GM19043 (cell line): Measurements from ENCODE around the gene RSPH10B.
A peak's percentile ranks its signal among the peaks of the same experiment; 100 is the strongest.
"Not testable (repeated sequence)": the region's sequence is repeated elsewhere in the genome, so short reads cannot be mapped to it uniquely, and the experiment has no call there.

ENCODE experiments used
- ATAC-seq: cut with Tn5 transposase; IDR thresholded peaks from one replicate; pipeline ENCODE4 v1.9.1; 2021; ENCODE audit warnings: low read depth; ENCODE audit not compliant: unreplicated experiment

The RSPH10B gene

DNA sequence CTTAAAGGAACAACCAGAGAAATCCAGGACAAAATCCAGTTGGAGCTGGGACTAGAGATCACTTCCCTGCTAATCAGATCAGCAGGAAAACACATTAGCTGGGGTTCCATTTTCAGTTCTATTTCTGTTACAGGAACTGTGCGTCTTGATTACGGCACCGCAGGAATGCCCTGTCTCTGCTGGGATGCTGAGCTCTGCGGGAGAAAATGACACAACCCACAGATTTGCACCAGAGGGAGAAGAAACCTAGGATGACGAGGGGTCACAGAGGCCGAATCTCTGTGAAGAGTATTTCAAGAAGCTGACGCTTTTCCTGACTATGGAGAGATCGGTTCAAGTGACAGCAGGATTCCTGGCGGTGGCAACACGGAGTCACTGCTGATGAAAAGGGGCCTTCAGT lies 40.2 kb downstream of the RSPH10B start:
- ATAC-seq, result not testable (repeated sequence)

DNA sequence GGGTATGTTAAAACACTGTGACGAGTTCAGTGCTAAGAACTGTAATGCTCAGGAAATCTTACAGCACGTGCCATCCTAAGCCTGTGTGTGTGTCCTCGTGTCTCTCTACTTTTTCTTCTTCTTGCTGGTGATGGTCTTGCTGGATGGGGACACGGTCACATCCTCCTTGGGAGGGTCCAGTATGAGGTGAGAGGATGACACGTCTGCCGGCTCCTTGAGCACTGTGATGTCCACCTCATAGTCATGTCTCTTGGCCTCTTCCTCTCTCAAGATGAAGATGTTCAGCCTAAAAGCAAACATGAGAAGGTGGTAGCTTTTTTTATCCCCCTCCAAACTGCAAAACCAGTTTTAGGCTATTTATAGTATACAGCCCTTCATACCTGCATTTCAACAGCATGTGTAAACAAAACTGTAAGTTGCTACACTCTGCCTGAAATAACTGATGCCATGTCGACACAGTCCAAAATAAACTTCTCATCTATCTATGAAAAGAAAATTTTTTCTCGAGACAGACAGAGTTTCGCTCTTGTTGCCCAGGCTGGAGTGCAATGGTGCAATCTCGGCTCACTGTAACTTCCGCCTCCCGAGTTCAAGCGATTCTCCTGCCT lies 44.1 kb downstream of the RSPH10B start:
- ATAC-seq, result not testable (repeated sequence)

DNA sequence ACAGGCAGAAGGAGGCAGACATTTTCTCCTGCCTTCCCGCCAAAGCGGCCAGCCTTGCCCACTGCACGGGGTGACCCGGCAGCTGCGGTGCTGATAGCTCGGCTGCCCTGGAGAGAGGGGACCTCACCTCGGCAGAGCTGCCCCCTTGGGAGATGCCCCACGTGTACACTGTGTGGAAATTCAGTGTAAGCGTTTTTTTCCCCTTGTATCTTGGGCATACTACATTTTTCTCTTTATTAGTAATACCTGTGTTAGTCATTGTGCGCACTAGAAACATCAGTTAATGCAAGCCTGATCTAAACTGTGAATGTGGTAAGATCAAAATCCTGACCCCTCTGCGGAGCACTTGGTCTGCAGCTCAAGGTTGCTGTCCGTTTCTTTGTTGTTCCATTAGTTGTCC lies 45.9 kb downstream of the RSPH10B start:
- ATAC-seq, result not testable (repeated sequence)

DNA sequence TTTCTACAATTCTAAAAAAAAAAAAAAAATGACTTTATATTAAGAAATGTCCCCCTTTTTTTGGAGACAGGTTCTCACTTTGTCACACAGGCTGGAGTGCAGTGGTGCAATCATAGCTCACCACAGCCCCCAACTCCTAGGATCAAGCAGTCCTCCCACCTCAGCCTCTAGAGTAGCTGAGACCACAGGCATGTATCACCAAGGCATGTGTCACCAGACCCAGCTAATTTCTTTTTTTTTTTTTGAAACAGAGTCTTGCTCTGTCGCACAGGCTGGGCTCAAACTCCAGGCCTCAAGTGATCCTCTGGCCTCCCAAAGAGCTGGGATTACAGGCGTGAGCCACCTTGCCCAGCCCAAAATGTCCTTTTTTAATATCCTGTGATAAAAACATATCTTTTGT lies 46.3 kb downstream of the RSPH10B start:
- not testable (repeated sequence) for ATAC-seq

DNA sequence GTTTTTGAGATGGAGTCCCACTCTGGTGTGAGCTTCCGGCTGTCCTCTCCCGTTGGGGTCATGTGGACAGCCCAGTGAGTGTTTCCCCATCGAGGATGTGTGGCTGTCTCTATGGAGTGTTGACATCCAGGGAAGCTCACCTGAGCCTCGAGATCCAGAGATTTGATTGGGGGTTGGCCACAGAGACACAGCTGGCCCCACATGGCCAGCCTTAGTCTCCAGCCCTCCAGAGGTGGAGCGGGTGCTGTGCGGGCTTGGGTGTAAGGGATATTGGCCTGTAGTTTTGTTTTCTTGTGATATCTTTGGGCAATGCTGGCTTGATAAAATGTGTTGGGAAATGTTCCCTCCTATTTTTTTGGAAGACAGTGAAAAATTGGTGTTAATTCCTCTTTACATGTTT lies 54.0 kb downstream of the RSPH10B start:
- ATAC-seq, result not testable (repeated sequence)

DNA sequence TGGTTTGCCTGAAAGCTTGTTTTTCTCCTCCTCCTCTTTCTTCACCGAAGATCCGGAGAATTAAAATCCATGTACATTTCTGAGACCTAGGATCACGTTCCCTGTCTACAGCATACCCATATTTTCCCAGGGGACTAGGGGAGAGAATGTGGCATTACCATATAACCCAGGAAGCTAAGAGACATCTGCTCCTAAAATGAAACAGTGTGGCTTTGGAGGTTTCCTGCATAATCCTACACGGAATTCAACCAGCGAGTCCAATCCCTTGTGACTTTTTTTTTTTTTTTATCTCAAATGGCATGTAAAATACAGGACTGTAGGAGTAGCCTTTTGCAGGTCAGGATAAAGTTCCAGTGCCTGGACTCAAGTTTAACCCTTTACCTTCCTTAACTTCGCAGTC lies 61.7 kb downstream of the RSPH10B start:
- ATAC-seq, result not testable (repeated sequence)

DNA sequence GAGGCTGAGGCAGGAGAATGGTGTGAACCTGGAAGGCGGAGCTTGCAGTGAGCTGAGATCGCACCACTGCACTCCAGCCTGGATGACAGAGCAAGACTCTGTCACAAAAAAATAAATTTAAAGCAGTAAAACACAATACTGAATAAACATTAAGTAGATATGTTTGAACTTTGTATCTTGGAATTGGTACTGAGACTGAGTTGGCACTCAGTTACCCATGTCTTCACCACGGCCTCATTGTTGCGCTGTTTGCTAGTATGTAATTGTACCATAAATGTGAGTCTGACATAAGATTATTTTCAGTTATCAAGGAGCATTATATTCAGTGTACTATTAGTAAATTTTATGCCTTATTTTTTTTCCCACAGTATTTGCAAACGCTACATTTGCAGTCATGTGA lies 65.8 kb downstream of the RSPH10B start:
- not testable (repeated sequence) for ATAC-seq

DNA sequence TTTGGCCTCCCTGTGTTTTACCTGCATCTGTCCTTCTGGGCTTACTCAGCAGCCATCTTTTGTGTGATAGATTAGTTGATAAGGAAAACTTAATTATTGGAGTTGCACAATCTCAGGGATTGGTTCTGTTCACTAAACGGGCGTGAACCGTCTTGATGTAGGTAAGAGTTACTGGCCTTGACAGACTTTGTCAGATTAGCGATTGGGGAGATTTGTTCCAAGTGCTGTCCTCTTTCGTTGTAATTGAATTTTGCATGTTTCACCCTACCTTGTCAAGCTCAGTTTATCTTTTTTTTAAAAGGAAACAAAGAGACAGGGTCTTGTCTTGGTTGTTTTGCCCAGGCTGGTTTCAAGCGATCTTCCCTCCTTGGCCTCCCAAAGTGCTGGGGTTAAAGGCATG lies 67.5 kb downstream of the RSPH10B start:
- not testable (repeated sequence) for ATAC-seq

DNA sequence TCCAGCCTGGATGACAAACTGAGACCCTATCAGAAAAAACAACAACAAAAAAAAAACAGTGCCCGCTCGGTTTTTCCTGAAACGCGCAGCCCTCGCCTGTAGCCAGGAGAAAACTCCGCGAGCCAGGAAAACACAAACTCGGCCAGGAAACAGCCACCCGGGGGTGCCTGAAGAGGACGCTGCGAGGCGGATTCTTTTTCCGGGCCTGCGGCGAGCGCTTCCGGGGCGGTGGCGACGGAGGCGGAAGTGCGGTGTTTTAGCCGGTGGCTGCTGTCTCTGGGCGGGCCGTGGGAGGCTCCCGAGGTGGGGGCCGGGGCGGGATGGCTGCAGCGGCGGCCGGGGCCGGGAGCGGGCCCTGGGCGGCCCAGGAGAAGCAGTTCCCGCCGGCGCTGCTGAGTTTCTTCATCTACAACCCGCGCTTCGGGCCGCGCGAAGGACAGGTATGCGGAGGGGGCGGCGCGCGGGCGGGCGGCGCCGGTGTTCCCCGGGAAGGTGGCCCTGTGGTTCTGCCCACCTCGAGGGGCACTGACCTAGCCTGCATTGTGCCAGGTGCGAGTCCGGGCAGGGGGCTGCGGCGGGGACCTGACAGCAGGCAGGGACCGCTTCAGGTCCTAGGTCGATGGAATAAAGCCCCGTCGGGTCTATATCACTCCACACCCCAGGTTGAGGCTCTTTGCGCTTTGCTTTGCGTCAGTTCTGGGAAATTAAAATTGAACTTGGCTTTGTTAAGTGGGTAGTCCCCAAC lies 71.8 kb downstream of the RSPH10B start, which contains the start of gene CCZ1:
Gene CCZ1 (plus strand): TSS at position 254 of the 745 bp plus-strand sequence. CDS start 67 bp downstream, at position 321.
- ATAC-seq, result peak; percentile 88

DNA sequence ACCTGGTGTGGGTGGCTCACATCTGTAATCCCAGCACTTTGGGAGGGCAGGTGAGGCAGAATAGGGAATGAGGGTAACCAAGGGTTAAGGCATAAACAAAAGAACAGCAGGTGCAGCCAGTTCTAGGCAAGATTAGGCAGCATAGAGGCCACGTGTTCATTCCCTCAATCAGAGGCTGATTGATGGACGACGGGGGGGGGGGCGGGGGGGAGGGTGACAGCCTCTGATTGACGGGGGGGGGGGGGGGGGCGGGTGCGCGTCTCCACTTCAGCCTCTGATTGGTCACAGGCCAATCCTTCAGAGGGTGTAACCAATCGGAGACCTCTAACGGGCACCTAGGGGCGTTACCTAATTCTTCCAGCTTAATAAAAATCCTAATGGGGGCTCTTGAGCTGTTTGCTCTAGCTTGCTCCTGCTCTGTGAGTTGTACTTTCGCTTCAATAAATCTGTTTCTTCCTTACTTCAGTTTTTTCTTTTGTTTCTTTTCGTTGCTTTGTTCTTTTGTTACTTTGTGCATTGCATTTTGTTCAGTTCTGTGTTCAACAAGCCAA lies 73.0 kb downstream of the RSPH10B start:
- not testable (repeated sequence) for ATAC-seq

DNA sequence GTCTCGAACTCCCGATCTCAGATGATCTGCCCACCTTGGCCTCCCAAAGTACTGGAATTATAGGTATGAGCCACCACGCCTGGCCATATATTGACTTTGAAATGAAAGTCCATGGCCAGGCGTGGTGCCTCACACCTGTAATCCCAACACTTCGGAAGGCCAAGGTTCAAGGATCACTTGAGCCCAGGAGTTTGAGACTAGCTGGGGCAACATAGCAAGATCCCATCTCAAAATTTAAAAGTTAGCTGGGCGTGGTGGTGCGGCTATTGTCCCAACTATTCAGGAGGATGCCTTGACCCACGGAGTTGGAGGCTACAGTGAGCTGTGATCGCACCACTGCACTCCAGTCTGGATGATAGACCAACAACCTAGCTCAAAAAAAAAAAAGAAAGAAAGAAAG lies 78.0 kb downstream of the RSPH10B start:
- no peak for ATAC-seq

DNA sequence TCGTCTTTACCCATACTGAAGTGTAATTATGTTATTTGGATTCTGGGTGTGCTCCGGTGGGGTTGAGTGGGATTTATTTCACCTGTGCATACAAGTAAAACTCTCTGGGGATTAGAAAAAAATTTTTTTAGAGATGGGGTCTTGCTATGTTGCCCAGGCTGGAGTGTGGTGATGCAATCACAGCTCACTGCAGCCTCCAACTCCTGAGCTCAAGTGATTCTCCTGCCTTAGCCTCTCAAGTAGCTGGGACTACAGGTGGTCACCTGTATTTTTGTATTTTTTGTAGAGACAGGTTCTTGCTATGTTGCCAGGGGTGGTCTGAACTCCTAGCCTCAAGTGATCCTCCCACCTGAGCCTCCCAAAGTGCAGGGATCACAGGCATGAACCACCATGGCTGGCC lies 80.2 kb downstream of the RSPH10B start:
- not testable (repeated sequence) for ATAC-seq

DNA sequence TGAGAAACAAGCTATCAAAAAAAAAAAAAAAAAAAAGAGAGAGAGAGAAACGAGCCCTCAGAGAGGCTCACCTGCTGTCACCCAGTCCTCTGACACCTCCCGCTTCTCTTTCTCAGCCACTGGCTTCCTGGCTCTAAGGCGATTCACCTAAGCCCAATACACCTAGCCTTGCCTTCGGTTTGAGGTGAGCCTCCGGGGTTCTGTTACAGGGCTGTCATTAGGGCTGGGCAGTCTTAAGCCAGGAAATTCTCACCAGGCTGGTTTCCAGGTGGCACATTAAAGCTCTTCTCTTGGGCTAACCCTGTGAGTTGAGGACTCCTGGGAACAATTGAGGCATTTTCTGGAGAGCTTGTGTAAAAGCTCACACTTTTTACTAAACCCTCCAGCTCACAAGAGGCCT lies 82.5 kb downstream of the RSPH10B start:
- ATAC-seq, result not testable (repeated sequence)

DNA sequence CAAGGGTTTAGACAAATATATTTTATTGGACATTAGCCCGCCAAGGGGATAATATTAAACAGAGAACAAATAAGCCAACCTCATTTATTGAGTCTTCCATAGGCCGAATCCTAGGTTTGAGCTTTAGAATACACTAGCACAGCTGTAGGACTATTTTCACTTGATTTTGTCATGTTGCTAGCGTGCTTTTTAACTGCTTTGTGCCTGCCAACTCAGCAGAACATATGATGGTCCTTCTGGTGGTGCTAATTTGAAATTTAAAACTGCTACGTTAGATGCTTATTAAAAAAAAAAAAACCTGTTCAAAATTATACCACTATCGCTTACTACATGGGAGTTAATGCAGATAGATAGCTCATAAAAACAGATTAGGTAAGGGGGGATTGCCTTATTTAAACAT lies 86.1 kb downstream of the RSPH10B start:
- ATAC-seq, result not testable (repeated sequence)

DNA sequence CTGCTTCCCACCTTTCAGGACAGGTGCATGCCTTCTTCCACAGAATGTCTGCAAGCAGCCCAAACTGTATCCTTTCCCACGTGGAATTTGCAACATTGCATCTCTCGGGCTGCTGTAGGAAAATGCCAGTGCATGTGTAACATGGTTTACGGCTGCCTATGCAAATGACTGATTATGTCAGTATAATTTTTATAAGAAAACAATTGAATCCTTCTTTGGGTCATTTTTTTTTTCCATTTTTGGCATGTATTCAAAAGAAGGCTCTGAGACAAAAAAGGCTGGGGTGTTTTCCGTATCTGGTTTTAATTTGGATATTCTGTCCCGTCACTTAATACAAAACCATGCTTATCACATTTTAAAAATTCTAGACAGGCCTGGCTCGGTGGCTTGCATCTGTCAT lies 90.4 kb downstream of the RSPH10B start:
- not testable (repeated sequence) for ATAC-seq

DNA sequence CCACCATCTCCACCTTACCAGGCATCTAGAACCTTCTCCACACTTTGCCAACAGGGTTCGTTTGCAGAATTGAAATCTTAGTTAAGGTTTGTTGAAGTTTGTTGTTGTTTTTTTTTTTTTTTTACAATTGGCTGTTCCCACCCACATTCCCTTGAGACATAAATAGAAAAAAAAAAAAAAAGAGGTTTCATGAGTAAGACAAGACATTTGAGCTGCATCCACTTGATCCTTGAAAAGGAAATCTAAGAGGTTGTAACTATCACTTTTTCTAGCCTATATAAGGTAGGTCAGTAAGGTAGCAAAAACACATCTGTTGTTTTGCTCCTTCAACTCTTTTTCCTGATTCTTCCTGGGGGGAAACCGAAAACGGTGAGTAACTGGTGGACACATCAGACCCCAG lies 90.9 kb downstream of the RSPH10B start:
- ATAC-seq, result not testable (repeated sequence)
